Spleen (tissue), 11 donors: ENCODE results near the gene PCDHB13. TPM values are rescaled to one million over a fixed set of nuclear protein-coding genes. Genes with fewer than 3 reads are reported as not detected.
"Not testable (repeated sequence)": the region's sequence is repeated elsewhere in the genome, so short reads cannot be mapped to it uniquely, and the experiment has no call there.

Experiments used
- DNase-seq: peaks from one replicate; pipeline ENCODE4 v3.0.0-alpha.2; 2020
- H3K27ac ChIP-seq, 8 donors: fragments of 200-600 bp; sonication (generic) in 7 of 8; 1 replicate in 4 of 8; 2 replicates in 4 of 8; pipeline versions ENCODE4 v1.5.0 to v1.8.0; 2016 to 2021; ENCODE audit warnings: inconsistent platforms in 4 of 8, mild to moderate bottlenecking in 4 of 8, moderate library complexity in 1 of 8
- H3K27me3 ChIP-seq, 7 donors: fragments of 200-600 bp; sonication (generic) in 6 of 7; replicated peaks in 1 of 7; 1 replicate in 4 of 7; 2 replicates in 3 of 7; pipeline versions ENCODE4 v1.5.0 to v1.8.0; 2016 to 2021; ENCODE audit warnings: inconsistent platforms in 3 of 7, mild to moderate bottlenecking in 1 of 7
- H3K36me3 ChIP-seq, 6 donors: fragments of 200-600 bp; sonication (generic) in 5 of 6; 1 replicate in 4 of 6; 2 replicates in 2 of 6; pipeline versions ENCODE4 v1.5.0 to v1.8.0; 2016 to 2021; ENCODE audit warnings: inconsistent platforms in 2 of 6
- H3K4me1 ChIP-seq, 6 donors: fragments of 200-600 bp; sonication (generic) in 5 of 6; 1 replicate in 3 of 6; 2 replicates in 3 of 6; pipeline versions ENCODE4 v1.5.0 to v1.8.0; 2016 to 2021; ENCODE audit warnings: inconsistent platforms in 3 of 6
- H3K4me3 ChIP-seq, 8 donors: fragments of 200-600 bp; sonication (generic) in 7 of 8; 1 replicate in 4 of 8; 2 replicates in 4 of 8; pipeline versions ENCODE4 v1.5.0 to v1.8.0; 2016 to 2021; ENCODE audit warnings: inconsistent platforms in 4 of 8, mild to moderate bottlenecking in 4 of 8, moderate library complexity in 2 of 8
- H3K9me3 ChIP-seq, 8 donors: fragments of 200-600 bp; sonication (generic) in 7 of 8; 1 replicate in 4 of 8; 2 replicates in 4 of 8; pipeline versions ENCODE4 v1.5.0 to v1.8.0; 2016 to 2021; ENCODE audit warnings: inconsistent platforms in 4 of 8
- CTCF ChIP-seq, 11 experiments: fragments of 200-600 bp in 7 of 11; fragments of 450-650 bp in 4 of 11; sonication (generic) in 4 of 11; IDR thresholded peaks in 8 of 11; conservative IDR thresholded peaks in 3 of 11; 1 replicate in 7 of 11; 2 replicates in 4 of 11; pipeline versions ENCODE4 v1.4.0 to v1.8.0; 2016 to 2021; ENCODE audit warnings: antibody characterized with exemption in 11 of 11, inconsistent platforms in 4 of 11, mild to moderate bottlenecking in 1 of 11
- POLR2A ChIP-seq, 3 donors: fragments of 450-650 bp; IDR thresholded peaks; one replicate each; pipeline ENCODE4 v1.5.1; 2017; ENCODE audit warnings: antibody characterized with exemption in 3 of 3, mild to moderate bottlenecking in 1 of 3
- POLR2AphosphoS5 ChIP-seq, 3 donors: sonication (generic); formaldehyde crosslinking; IDR thresholded peaks; one replicate each; pipeline ENCODE4 v1.5.1; 2017; ENCODE audit warnings: antibody characterized with exemption in 3 of 3
- WGBS, 5 donors: extraction: QIAGEN DNeasy Blood & Tissue Kit in 3 of 5; methylation state at CpG; one replicate each; pipeline versions ENCODE4 v1.1.5 to v1.1.7; 2013 to 2018; 5-methylcytosine and 5-hydroxymethylcytosine counted together
- intact Hi-C: fragments of 100-400 bp; cut with DNase I; formaldehyde crosslinking; loops from one replicate; pipeline ENCODE4 v1.15.0; 2023; ENCODE audit warnings: low total_unique reads
- polyA plus RNA-seq, 3 donors: library from polyadenylated mRNA; stranded (reverse); fragments of 200-250 nt; gene quantifications; one replicate each; pipeline ENCODE4 v1.2.1, GENCODE V29; 2013
- total RNA-seq, 7 donors: library from RNA; depleted of rRNA in 3 of 7; stranded (reverse); fragments of >200 nt in 3 of 7; fragmentation: NEBNext Ultra II Directional in 4 of 7; extraction: Animal tissue kit (Norgen Biotek cat#: 25700) in 4 of 7; gene quantifications; one replicate each; pipeline versions ENCODE4 v1.1.0 to v1.2.1, GENCODE V29; 2016 to 2021
- donor health status: healthy with polysubstance abuse.
- donor health status: DM: no; HTN: no; CAD: no; lungs with moderate emphysema.
- donor health status: DM: no; HTN: no; CAD: no.
- donor health status: Bipolar disorder and iron deficiency.
- donor health status: healthy.
- donor health status: DM: no; HTN: no; CAD: no.
- donor health status: DM: yes; HTN: yes; CAD: no.

Gene PCDHB13
- total and polyA plus RNA-seq, 10 donors: 0.09 to 6.8 (median 3.5) TPM

GRCh38 chr5:141179876-141180275, 33.8 kb upstream of the PCDHB13 start:
- H3K36me3 ChIP-seq, H3K4me3 ChIP-seq, H3K27ac ChIP-seq, intact Hi-C loops, H3K4me1 ChIP-seq, DNase-seq: not testable (repeated sequence)
- H3K27me3 ChIP-seq: peaks cover 0 to 90% (median 11%) of the 10 kb centered on the region in 7 donors
- H3K9me3 ChIP-seq: peaks cover 0 to 77% (median 62%) of the 10 kb centered on the region in 8 donors
- 24 to 49% (median 44%) methylated on average over 8 to 32 of the region's 32 CpGs for WGBS, 5 donors

GRCh38 chr5:141180313-141180712, 33.4 kb upstream of the PCDHB13 start:
- Histone ChIP-seq H3K4me1 (no peaks in the 10 kb centered on the region), H3K27ac (no peak overlapping the region), H3K36me3 (no peaks in the 10 kb centered on the region), H3K4me3 (no peak overlapping the region), H3K27me3 (peaks cover 0 to 90% (median 11%) of the 10 kb centered on the region in 7 donors), H3K9me3 (peaks cover 0 to 77% (median 60%) of the 10 kb centered on the region in 8 donors)
- DNase-seq: no peak
- 36 to 80% (median 43%) methylated on average over 1 of the region's 1 CpG for WGBS, 5 donors
- intact Hi-C loops: no loop called here
- TF ChIP-seq POLR2AphosphoS5 (IDR thresholded peaks at IDR 0.05) (no peak), POLR2A (IDR thresholded peaks at IDR 0.05) (no peak), CTCF (IDR thresholded peaks at IDR 0.05 in 8 of 11, conservative IDR thresholded peaks at IDR 0.05 in 3 of 11) (no peak)

GRCh38 chr5:141182248-141182647, 31.5 kb upstream of the PCDHB13 start, which contains the start of gene PCDHB16:
TSS of gene PCDHB16 (plus strand) at chr5:141182387. CDS start at chr5:141182560, 173 bp downstream.
- H3K4me1 ChIP-seq: no peaks in the 10 kb centered on the region
- TF ChIP-seq POLR2AphosphoS5 (IDR thresholded peaks at IDR 0.05) (no peak), CTCF (IDR thresholded peaks at IDR 0.05 in 8 of 11, conservative IDR thresholded peaks at IDR 0.05 in 3 of 11) (no peak), POLR2A (IDR thresholded peaks at IDR 0.05) (no peak)
- peak within 1 kb of the TSS in 3 of 8 donors; percentile 1 to 44 (median 26) for H3K4me3 ChIP-seq
- intact Hi-C loops: no loop called here
- peaks cover 0 to 73% (median 55%) of the 10 kb centered on the region in 8 donors for H3K9me3 ChIP-seq
- peaks cover 0 to 82% (median 11%) of the 10 kb centered on the region in 7 donors for H3K27me3 ChIP-seq
- 16 to 19% (median 17%) methylated on average over 13 of the region's 13 CpGs for WGBS, 5 donors
- no peak within 1 kb of the TSS for H3K27ac ChIP-seq
- no peak for DNase-seq
- H3K36me3 ChIP-seq: no peaks in the 10 kb centered on the region

GRCh38 chr5:141184117-141184855, 29.4 kb upstream of the PCDHB13 start:
- DNase-seq, H3K4me1 ChIP-seq, H3K36me3 ChIP-seq, intact Hi-C loops, H3K27ac ChIP-seq, H3K4me3 ChIP-seq: not testable (repeated sequence)
- WGBS, 5 donors: 24 to 46% (median 36%) methylated on average over 9 to 58 of the region's 69 CpGs
- peaks cover 0 to 80% (median 8%) of the 10 kb centered on the region in 7 donors for H3K27me3 ChIP-seq
- peaks cover 0 to 73% (median 55%) of the 10 kb centered on the region in 8 donors for H3K9me3 ChIP-seq

GRCh38 chr5:141186897-141187512, 26.7 kb upstream of the PCDHB13 start, which contains the start of gene PCDHB9:
TSS of gene PCDHB9 (plus strand) at chr5:141187161. CDS start at chr5:141187319, 158 bp downstream.
- Histone ChIP-seq H3K36me3 (no peaks in the 10 kb centered on the region), H3K4me1 (no peaks in the 10 kb centered on the region), H3K27me3 (peaks cover 0 to 85% (median 0%) of the 10 kb centered on the region in 7 donors), H3K27ac (no peak within 1 kb of the TSS), H3K4me3 (peak within 1 kb of the TSS in 1 of 8 donors; percentile 45), H3K9me3 (peaks cover 0 to 85% (median 64%) of the 10 kb centered on the region in 8 donors)
- TF ChIP-seq CTCF (IDR thresholded peaks at IDR 0.05 in 8 of 11, conservative IDR thresholded peaks at IDR 0.05 in 3 of 11) (peak in 6 of 11 experiments; percentile 16 to 50 (median 37)), POLR2AphosphoS5 (IDR thresholded peaks at IDR 0.05) (no peak), POLR2A (IDR thresholded peaks at IDR 0.05) (no peak)
- intact Hi-C loops: no loop called here
- DNase-seq: no peak
- 16 to 21% (median 21%) methylated on average over 9 of the region's 9 CpGs for WGBS, 5 donors

- DNase-seq, intact Hi-C loops, H3K4me1 ChIP-seq, H3K4me3 ChIP-seq, H3K27ac ChIP-seq, H3K36me3 ChIP-seq: not testable (repeated sequence)
- WGBS, 5 donors: 33 to 43% (median 36%) methylated on average over 10 to 34 of the region's 37 CpGs; no CpG with 5 or more reads in 1 of the 5 donors
- Histone ChIP-seq H3K27me3 (peaks cover 0 to 80% (median 0%) of the 10 kb centered on the region in 7 donors), H3K9me3 (peaks cover 0 to 83% (median 58%) of the 10 kb centered on the region in 8 donors)
Observed at GRCh38 chr5:141188682-141189081, 25.0 kb upstream of the PCDHB13 start.

GRCh38 chr5:141189131-141189530, 24.6 kb upstream of the PCDHB13 start:
- H3K4me3 ChIP-seq, H3K4me1 ChIP-seq, DNase-seq, intact Hi-C loops, H3K36me3 ChIP-seq, H3K27ac ChIP-seq: not testable (repeated sequence)
- WGBS, 5 donors: 26 to 40% (median 36%) methylated on average over 7 to 32 of the region's 35 CpGs
- peaks cover 0 to 78% (median 0%) of the 10 kb centered on the region in 7 donors for H3K27me3 ChIP-seq
- H3K9me3 ChIP-seq: peaks cover 0 to 83% (median 57%) of the 10 kb centered on the region in 8 donors
